HepG2 (cell line): ENCODE results near the gene AGTPBP1. TPM values are rescaled to one million over a fixed set of nuclear protein-coding genes. Genes with fewer than 3 reads are reported as not detected.

ENCODE experiments used
- ARID2 ChIP-seq: sonication (generic); formaldehyde crosslinking; IDR thresholded peaks from 2 replicates; pipeline ENCODE4 v1.8.1; 2022; ENCODE audit warnings: mild to moderate bottlenecking, missing genetic modification reagents, borderline replicate concordance
- MIER2 ChIP-seq: IDR thresholded peaks from 2 replicates; pipeline ENCODE4 v1.6.1; 2016; ENCODE audit warnings: missing biosample characterization, missing genetic modification reagents
- MTA1 ChIP-seq: sonication (generic); formaldehyde crosslinking; IDR thresholded peaks from 2 replicates; pipeline ENCODE4 v1.4.0; 2020; ENCODE audit warnings: missing genetic modification reagents, mild to moderate bottlenecking, borderline replicate concordance
- ONECUT2 ChIP-seq: sonication (generic); formaldehyde crosslinking; IDR thresholded peaks from 2 replicates; pipeline ENCODE4 v1.4.0; 2020; ENCODE audit warnings: missing genetic modification reagents
- PHF5A ChIP-seq: IDR thresholded peaks from one replicate; pipeline ENCODE4 v1.6.1; 2018; ENCODE audit warnings: low read depth, missing genetic modification reagents; ENCODE audit not compliant: unreplicated experiment
- RARG ChIP-seq: sonication (generic); formaldehyde crosslinking; IDR thresholded peaks from 2 replicates; pipeline ENCODE4 v1.4.0; 2020; ENCODE audit warnings: low read depth, mild to moderate bottlenecking, missing genetic modification reagents
- SAFB2 ChIP-seq: sonication (generic); formaldehyde crosslinking; IDR thresholded peaks from 2 replicates; pipeline ENCODE4 v1.5.1; 2020; ENCODE audit warnings: missing genetic modification reagents, low read depth, mild to moderate bottlenecking, borderline replicate concordance
- SP5 ChIP-seq: IDR thresholded peaks from 2 replicates; pipeline ENCODE4 v1.6.1; 2016; ENCODE audit warnings: low read depth, borderline replicate concordance
- TBL1XR1 ChIP-seq: fragments of 150-350 bp; IDR thresholded peaks from 2 replicates; pipeline ENCODE4 v1.6.1; 2014; ENCODE audit warnings: borderline replicate concordance, low read length; ENCODE audit not compliant: partially characterized antibody
- TOE1 ChIP-seq: sonication (generic); formaldehyde crosslinking; IDR thresholded peaks from 2 replicates; pipeline ENCODE4 v1.4.0; 2020; ENCODE audit warnings: mild to moderate bottlenecking, missing genetic modification reagents
- ZNF329 ChIP-seq: sonication (generic); formaldehyde crosslinking; IDR thresholded peaks from 2 replicates; pipeline ENCODE4 v1.9.0; 2021; ENCODE audit warnings: low read depth, mild to moderate bottlenecking, missing genetic modification reagents
- polyA plus RNA-seq, 8 experiments: library from polyadenylated mRNA; depleted of rRNA in 3 of 8; stranded (reverse) in 7 of 8; unstranded in 1 of 8; fragments of >200 nt; fragmentation: Illumina TruSeq in 4 of 8; extraction: Trizol in 4 of 8; gene quantifications; 2 replicates each; pipeline versions ENCODE4 v1.2.1 to v1.2.3, GENCODE V29; 2011 to 2016; ENCODE audit warnings: low read depth in 4 of 8, missing spikeins in 1 of 8, mixed read lengths in 1 of 8; ENCODE audit not compliant: insufficient read depth in 1 of 8
- total RNA-seq, 5 experiments: library from RNA; depleted of rRNA; stranded (reverse); fragments of >200 nt; fragmentation: Illumina TruSeq; extraction: Trizol; gene quantifications; 2 replicates each; pipeline ENCODE4 v1.2.3, GENCODE V29; 2016; ENCODE audit warnings: low read depth in 1 of 5
- TF ChIP-seq, protein P1 (sequence below): sonication (generic); formaldehyde crosslinking; IDR thresholded peaks from 2 replicates; pipeline ENCODE4 v1.4.0; 2020; ENCODE audit warnings: missing genetic modification reagents
- TF ChIP-seq, protein P2 (sequence below): sonication (generic); formaldehyde crosslinking; IDR thresholded peaks from 2 replicates; pipeline ENCODE4 v1.4.0; 2020; ENCODE audit warnings: missing genetic modification reagents
- TF ChIP-seq, protein P3 (sequence below): sonication (generic); formaldehyde crosslinking; IDR thresholded peaks from 2 replicates; pipeline ENCODE4 v1.5.0; 2020; ENCODE audit warnings: mild to moderate bottlenecking, missing genetic modification reagents
- TF ChIP-seq, protein P4 (sequence below): fragments of 450-650 bp; IDR thresholded peaks from 2 replicates; pipeline ENCODE4 v1.6.1; 2017; ENCODE audit warnings: mild to moderate bottlenecking

The AGTPBP1 gene
- total and polyA plus RNA-seq, 2 of the 13 experiments (the other 11 are each of a cell fraction or from before 2014, with no cell fraction given) = 9.7 to 22.3 TPM

DNA sequence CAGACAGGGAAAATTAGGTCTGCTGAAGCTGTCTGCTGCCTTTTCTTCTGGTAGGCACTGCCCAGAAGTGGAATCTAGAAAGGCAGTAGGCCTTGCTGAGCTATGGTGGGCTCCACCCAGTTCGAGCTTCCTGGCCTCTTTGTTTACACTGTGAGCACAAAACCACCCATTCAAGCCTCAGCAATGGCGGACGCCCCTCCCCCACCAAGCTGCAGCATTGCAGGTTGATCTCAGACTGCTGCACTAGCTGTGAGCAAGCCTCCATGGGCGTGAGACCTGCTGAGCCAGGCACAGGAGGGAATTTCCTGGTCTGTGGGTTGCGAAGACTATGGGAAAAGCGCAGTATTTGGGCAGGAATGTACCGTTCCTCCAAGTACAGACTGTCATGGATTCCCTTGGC, 18.5 kb downstream of the AGTPBP1 start (continued):
- TF ChIP-seq, protein P1, sequence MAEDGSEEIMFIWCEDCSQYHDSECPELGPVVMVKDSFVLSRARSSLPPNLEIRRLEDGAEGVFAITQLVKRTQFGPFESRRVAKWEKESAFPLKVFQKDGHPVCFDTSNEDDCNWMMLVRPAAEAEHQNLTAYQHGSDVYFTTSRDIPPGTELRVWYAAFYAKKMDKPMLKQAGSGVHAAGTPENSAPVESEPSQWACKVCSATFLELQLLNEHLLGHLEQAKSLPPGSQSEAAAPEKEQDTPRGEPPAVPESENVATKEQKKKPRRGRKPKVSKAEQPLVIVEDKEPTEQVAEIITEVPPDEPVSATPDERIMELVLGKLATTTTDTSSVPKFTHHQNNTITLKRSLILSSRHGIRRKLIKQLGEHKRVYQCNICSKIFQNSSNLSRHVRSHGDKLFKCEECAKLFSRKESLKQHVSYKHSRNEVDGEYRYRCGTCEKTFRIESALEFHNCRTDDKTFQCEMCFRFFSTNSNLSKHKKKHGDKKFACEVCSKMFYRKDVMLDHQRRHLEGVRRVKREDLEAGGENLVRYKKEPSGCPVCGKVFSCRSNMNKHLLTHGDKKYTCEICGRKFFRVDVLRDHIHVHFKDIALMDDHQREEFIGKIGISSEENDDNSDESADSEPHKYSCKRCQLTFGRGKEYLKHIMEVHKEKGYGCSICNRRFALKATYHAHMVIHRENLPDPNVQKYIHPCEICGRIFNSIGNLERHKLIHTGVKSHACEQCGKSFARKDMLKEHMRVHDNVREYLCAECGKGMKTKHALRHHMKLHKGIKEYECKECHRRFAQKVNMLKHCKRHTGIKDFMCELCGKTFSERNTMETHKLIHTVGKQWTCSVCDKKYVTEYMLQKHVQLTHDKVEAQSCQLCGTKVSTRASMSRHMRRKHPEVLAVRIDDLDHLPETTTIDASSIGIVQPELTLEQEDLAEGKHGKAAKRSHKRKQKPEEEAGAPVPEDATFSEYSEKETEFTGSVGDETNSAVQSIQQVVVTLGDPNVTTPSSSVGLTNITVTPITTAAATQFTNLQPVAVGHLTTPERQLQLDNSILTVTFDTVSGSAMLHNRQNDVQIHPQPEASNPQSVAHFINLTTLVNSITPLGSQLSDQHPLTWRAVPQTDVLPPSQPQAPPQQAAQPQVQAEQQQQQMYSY (CRISPR knock-in tag) = no peak
- TF ChIP-seq, protein P2, sequence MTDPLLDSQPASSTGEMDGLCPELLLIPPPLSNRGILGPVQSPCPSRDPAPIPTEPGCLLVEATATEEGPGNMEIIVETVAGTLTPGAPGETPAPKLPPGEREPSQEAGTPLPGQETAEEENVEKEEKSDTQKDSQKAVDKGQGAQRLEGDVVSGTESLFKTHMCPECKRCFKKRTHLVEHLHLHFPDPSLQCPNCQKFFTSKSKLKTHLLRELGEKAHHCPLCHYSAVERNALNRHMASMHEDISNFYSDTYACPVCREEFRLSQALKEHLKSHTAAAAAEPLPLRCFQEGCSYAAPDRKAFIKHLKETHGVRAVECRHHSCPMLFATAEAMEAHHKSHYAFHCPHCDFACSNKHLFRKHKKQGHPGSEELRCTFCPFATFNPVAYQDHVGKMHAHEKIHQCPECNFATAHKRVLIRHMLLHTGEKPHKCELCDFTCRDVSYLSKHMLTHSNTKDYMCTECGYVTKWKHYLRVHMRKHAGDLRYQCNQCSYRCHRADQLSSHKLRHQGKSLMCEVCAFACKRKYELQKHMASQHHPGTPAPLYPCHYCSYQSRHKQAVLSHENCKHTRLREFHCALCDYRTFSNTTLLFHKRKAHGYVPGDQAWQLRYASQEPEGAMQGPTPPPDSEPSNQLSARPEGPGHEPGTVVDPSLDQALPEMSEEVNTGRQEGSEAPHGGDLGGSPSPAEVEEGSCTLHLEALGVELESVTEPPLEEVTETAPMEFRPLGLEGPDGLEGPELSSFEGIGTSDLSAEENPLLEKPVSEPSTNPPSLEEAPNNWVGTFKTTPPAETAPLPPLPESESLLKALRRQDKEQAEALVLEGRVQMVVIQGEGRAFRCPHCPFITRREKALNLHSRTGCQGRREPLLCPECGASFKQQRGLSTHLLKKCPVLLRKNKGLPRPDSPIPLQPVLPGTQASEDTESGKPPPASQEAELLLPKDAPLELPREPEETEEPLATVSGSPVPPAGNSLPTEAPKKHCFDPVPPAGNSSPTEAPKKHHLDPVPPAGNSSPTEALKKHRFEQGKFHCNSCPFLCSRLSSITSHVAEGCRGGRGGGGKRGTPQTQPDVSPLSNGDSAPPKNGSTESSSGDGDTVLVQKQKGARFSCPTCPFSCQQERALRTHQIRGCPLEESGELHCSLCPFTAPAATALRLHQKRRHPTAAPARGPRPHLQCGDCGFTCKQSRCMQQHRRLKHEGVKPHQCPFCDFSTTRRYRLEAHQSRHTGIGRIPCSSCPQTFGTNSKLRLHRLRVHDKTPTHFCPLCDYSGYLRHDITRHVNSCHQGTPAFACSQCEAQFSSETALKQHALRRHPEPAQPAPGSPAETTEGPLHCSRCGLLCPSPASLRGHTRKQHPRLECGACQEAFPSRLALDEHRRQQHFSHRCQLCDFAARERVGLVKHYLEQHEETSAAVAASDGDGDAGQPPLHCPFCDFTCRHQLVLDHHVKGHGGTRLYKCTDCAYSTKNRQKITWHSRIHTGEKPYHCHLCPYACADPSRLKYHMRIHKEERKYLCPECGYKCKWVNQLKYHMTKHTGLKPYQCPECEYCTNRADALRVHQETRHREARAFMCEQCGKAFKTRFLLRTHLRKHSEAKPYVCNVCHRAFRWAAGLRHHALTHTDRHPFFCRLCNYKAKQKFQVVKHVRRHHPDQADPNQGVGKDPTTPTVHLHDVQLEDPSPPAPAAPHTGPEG (CRISPR knock-in tag) = no peak
- TF ChIP-seq SP5 (peak; percentile 76; the same call in 1 of the 2 replicates), MIER2 (CRISPR knock-in tag) (peak; percentile 48; the same call in 1 of the 2 replicates), ZNF329 (no peak), ARID2 (CRISPR knock-in tag) (no peak), PHF5A (CRISPR knock-in tag) (no peak), ONECUT2 (CRISPR knock-in tag) (no peak), SAFB2 (no peak), RARG (CRISPR knock-in tag) (no peak), TBL1XR1 (no peak), MTA1 (CRISPR knock-in tag) (no peak), TOE1 (no peak)
- TF ChIP-seq, protein P3, sequence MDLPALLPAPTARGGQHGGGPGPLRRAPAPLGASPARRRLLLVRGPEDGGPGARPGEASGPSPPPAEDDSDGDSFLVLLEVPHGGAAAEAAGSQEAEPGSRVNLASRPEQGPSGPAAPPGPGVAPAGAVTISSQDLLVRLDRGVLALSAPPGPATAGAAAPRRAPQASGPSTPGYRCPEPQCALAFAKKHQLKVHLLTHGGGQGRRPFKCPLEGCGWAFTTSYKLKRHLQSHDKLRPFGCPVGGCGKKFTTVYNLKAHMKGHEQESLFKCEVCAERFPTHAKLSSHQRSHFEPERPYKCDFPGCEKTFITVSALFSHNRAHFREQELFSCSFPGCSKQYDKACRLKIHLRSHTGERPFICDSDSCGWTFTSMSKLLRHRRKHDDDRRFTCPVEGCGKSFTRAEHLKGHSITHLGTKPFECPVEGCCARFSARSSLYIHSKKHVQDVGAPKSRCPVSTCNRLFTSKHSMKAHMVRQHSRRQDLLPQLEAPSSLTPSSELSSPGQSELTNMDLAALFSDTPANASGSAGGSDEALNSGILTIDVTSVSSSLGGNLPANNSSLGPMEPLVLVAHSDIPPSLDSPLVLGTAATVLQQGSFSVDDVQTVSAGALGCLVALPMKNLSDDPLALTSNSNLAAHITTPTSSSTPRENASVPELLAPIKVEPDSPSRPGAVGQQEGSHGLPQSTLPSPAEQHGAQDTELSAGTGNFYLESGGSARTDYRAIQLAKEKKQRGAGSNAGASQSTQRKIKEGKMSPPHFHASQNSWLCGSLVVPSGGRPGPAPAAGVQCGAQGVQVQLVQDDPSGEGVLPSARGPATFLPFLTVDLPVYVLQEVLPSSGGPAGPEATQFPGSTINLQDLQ (CRISPR knock-in tag) = no peak
- TF ChIP-seq, protein P4, sequence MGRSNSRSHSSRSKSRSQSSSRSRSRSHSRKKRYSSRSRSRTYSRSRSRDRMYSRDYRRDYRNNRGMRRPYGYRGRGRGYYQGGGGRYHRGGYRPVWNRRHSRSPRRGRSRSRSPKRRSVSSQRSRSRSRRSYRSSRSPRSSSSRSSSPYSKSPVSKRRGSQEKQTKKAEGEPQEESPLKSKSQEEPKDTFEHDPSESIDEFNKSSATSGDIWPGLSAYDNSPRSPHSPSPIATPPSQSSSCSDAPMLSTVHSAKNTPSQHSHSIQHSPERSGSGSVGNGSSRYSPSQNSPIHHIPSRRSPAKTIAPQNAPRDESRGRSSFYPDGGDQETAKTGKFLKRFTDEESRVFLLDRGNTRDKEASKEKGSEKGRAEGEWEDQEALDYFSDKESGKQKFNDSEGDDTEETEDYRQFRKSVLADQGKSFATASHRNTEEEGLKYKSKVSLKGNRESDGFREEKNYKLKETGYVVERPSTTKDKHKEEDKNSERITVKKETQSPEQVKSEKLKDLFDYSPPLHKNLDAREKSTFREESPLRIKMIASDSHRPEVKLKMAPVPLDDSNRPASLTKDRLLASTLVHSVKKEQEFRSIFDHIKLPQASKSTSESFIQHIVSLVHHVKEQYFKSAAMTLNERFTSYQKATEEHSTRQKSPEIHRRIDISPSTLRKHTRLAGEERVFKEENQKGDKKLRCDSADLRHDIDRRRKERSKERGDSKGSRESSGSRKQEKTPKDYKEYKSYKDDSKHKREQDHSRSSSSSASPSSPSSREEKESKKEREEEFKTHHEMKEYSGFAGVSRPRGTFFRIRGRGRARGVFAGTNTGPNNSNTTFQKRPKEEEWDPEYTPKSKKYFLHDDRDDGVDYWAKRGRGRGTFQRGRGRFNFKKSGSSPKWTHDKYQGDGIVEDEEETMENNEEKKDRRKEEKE = no peak
